ENCODE results near the gene LEF1.
"Not testable (repeated sequence)": the region's sequence is repeated elsewhere in the genome, so short reads cannot be mapped to it uniquely, and the experiment has no call there.

Gene LEF1

DNA sequence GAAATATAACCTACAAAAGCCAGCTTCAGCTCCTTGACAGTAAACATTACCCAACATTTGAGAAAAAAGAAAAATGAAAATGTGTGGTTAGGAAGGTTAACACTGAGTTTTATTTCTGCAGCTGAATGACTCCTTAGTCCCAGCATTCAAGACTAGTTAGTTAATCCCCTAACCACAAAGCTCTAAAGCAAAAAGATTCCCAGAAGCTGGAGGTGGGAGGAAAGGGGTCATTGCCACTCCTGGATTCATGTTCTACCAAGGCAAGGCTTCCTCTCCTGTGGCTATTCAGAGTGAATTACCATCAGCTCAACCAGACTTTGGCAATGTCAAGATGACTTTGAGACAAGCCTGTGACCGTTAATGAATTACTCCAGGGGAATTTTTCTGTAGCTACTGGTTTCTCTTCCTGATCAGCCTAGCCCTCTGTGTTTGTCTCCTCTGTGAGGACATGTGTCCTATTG lies 115.5 kb downstream of the LEF1 start:
- no peak for DNase-seq

GRCh38 chr4:108052558-108053120 lies 116.1 kb downstream of the LEF1 start:
- DNase-seq, result no peak

GRCh38 chr4:108051343-108051742 lies 117.4 kb downstream of the LEF1 start:
- DNase-seq, result no peak

GRCh38 chr4:108050166-108051111 lies 118.3 kb downstream of the LEF1 start:
- DNase-seq, result not testable (repeated sequence)

GRCh38 chr4:108049406-108049805 lies 119.3 kb downstream of the LEF1 start:
- no peak for DNase-seq

DNA sequence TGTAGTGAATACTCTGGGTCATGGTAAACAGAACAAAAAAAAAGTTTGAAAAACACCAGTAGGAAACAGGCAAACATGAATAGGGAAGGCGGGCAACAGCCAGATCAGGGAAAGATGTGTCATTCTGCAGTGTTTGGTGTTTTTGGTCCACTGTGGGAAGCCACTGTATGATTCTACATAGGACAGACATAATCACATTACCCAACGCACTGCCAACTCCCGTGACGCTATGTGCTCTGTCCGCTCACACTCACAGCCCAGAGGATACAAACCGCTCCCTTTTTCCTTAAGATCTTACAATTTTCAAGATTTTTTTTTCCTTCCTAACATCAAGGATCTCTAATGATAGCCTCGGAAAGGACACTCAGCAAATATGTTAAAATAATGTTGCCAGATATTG lies 119.7 kb downstream of the LEF1 start:
- no peak for DNase-seq

- no peak for DNase-seq
Measured at GRCh38 chr4:108048157-108048556, 120.6 kb downstream of the LEF1 start.

GRCh38 chr4:108047199-108047598 lies 121.5 kb downstream of the LEF1 start:
- DNase-seq, result no peak

DNA sequence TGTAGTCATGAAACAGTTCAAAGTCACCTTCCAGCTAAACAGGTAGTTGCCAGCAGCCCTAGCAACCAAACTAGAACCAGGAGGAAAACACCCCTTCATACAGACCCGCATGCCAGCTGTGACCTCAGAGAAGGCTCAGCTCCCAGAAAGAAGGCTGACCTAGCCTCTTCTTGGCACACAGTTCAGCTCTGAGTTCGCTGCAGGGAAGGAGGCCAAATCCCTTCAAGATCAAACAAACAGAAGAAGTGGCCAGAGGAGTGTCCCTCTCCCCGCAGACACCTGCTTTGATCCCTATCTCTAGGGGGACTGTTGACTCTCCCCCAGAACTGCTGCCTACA lies 123.1 kb downstream of the LEF1 start:
- no peak for DNase-seq

DNA sequence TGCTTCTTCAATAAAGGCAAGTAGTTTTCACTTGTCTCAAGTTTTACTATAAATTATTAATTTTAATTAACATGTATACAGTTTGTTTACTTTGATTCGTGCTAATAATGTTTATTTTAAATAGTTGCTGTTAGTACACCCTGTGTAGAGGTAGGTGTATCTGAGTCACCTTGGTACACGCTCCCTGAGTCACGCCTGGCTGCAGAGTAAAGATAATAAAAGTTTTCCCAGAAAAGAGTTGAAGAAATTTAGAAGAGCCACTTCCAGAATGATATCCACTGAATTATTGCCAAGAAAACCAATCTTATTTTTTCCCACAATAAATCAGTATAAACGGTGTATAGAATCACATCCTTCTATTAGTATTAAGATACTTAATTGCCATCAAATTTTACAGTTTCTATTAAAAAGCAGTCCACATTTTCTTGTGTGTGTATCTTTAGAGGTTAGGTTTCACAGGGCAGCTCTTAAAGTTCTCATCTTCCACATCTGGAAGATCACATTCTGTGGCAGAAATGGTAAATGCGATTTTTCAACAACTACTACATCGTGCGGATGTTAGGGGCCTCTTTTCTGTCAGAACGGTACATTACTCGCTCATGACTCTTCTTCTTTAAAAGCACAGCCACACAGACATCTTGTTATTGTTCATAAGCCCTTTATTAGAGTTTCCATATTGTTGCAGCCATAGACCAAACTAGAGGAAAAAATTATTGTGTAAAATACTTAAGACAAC lies 123.6 kb downstream of the LEF1 start:
- no peak for DNase-seq

DNA sequence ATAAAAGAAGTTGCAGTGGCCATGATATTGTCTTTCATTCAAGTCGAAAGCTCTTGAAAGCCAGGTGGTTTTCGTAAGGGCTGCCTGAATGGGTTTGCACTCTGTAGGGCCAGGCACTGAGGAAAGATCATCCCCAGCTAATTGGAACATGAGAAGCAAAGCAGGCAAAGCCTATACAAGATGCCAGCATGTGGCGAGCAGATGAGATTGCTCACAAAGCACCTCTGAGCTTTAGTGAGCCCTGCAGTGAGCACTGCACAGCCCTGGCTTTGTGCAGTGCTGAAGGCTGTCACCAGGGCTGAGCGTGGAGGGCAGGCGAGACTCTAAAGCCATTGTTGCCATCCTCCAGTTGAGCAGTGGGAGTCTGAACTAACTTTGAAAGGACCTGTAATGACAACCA lies 125.2 kb downstream of the LEF1 start:
- no peak for DNase-seq

GRCh38 chr4:108042927-108043326 lies 125.8 kb downstream of the LEF1 start:
- DNase-seq, result no peak

DNA sequence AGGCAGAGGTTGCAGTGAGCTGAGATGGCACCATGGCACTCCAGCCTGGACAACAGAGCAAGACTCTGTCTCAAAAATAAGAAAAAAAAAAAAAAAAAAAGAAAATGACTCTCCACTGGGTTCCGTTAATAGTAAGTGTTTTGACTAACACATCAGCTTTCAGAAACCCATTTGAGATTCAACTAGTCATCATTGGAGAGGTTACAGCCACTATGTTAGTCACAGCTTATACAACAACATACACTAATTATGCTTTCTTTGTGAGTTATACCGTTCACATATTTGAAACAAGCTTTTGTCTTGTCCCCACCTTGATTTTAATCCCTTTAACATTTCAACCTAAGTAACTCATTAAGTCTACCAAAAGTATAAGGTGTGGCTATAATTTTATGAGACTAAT lies 130.8 kb downstream of the LEF1 start:
- DNase-seq, result no peak

DNA sequence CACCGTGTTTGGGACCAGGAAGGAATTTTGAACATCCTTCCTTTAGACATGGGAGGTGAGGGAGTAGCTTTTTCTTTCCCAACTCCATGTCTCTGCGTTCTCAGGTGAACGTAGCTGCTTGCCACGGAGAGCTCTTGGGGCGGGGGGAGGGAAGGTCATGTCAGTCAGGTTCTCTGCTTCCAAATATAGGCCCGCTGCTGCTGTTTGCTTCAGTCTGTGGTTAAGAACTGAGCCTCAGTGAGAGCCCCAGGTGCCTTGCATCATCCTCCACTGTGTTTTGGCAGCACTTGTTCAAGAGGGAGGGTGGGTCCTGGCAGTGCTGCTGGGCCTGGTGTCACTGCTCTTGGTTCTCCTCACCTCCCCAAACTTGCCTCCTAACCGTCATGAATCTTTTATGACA lies 132.5 kb downstream of the LEF1 start:
- no peak for DNase-seq

DNA sequence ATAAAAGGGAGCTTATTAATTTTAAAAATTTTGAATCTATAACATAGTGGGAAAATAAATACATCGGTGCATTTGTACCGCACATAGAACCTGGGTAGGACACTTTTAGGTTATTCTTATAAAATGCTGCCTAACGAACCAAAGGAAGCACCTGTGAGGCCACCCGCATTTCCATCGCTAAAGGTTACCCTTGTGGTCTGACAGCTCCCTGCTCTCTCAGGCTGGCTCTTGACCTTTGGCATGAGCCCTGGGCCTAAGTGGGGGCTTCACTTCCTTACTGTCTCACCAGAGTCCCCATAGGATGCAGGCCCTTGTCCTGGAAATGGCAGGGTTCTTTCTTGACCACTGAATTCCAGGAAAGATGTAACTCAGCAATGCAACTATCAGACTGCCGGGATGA lies 133.0 kb downstream of the LEF1 start:
- DNase-seq, result no peak

GRCh38 chr4:108034565-108034964 lies 134.2 kb downstream of the LEF1 start:
- no peak for DNase-seq

DNA sequence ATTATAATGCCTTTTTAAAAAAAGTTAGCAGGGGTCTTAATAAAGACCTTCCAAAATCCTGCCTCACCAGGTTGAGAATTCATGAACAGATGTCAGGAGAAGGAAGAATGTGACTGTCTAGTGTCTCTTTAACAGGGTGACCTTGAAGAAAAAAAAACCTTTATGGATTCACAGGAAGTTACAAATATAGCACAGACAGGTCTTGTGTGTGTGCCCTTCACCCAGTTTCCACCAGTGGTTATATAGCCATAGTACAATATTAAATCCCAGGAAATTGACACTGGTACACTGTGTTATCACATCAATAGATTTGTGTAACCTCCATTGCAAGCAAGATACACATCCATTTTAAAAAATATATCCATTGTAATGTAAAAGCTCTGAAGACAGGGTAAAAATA lies 135.4 kb downstream of the LEF1 start:
- no peak for DNase-seq

DNA sequence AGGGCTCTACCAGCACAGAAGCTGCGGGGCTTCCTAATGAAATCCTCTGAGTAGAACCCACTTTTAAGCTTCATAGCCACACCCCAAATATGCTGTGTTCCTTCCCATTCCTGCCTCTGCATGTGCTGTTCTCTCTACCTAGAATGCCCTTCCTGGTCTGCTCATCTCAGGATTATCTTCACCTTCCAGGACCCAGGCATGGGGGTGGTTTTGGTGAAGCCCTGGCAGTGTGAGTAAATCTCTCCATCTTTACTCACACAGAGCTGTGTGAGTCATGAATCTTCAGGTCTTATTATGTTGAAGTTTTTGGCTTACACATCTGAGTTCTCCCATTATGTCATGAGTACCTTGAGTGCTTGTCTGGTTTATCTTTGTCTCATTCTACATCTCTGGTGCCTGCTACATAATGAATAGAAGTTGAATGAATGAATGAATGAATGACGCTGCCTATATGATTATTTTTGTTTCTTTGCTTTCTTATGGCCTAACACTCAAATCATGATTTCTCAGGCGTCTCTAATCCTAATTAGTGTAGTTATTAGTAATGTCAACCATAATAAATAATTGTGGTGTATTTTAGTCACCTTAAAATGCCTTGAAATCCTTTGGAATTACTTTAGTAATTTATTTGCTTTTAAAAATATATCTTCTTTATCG lies 137.2 kb downstream of the LEF1 start:
- no peak for DNase-seq

GRCh38 chr4:108030332-108030731 lies 138.4 kb downstream of the LEF1 start:
- DNase-seq, result no peak

DNA sequence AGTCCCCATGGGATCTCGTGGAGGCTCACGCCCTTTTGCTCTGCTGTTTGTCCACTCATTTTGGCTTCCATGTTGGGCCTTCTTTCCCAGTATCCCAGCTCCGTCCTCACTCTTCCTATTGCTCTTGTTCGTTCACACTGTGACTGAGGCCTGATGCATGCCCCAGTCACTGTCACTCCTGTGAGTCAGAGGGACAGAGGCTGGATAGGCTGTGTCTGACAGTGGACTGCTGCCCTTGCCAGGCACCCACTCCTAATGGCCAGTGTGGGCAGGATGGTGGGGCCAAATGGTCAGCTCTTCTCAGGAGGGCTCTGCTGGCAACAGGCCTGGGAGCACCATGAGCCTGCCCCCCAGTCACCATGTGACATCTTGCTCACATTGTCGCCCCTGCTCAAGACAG lies 139.0 kb downstream of the LEF1 start:
- no peak for DNase-seq

DNA sequence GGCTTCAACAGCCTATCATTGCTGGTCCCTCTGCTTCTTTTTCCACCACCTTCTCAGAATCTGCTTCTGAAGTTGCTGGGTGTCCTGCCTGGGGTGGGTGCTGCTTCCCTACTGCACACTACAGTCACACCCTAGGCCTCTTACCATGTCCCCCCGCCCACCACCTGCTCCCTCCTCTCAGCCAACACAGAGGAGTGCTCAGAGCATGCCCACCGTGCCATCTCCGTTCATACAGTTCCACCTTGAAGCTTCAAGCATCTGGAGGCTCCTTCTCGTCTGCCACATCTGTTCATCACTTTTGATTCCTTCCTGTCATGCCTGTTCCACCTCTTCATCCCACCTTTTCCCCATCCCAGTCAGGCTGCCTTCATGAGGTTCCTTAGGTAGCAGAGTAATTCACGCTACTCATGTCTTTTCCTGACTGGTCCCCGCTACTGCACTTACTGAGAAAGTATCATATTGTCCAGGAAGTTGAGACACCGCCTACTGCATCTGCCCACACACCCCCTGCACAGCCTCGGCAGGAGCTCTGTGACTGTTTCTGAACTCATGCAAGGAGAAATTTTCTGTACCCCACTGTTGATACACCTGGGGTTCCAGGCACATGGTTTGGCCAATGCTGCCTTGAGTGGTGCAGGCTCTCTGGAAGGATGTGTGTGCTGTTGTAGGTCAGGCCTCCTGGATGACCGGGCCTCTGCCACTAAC lies 139.6 kb downstream of the LEF1 start:
- DNase-seq, result no peak

- no peak for DNase-seq
Measured at GRCh38 chr4:108024878-108025165, 143.9 kb downstream of the LEF1 start.

Data from NCI-H774 (cell line).